Neuron (in vitro differentiated cells): ENCODE results near the gene AGXT2.

ENCODE experiments used
- H2AFZ ChIP-seq: one replicate; pipeline ENCODE4 v1.6.1; 2013; ENCODE audit warnings: low read depth, mild to moderate bottlenecking, inconsistent platforms, low read length, moderate library complexity
- H3K27me3 ChIP-seq: one replicate; pipeline ENCODE4 v1.6.1; 2013; ENCODE audit warnings: low read length; ENCODE audit not compliant: insufficient read depth
- H3K36me3 ChIP-seq: one replicate; pipeline ENCODE4 v1.6.1; 2013; ENCODE audit warnings: low read length; ENCODE audit not compliant: insufficient read depth
- H3K4me1 ChIP-seq: one replicate; pipeline ENCODE4 v1.6.1; 2013; ENCODE audit warnings: low read length; ENCODE audit not compliant: insufficient read depth
- H3K4me3 ChIP-seq: 2 replicates; pipeline ENCODE4 v1.5.1; 2013; ENCODE audit warnings: mild to moderate bottlenecking, low read length, moderate library complexity
- H3K9me3 ChIP-seq: one replicate; pipeline ENCODE4 v1.6.1; 2013; ENCODE audit warnings: low read length

AGXT2 gene, protein sequence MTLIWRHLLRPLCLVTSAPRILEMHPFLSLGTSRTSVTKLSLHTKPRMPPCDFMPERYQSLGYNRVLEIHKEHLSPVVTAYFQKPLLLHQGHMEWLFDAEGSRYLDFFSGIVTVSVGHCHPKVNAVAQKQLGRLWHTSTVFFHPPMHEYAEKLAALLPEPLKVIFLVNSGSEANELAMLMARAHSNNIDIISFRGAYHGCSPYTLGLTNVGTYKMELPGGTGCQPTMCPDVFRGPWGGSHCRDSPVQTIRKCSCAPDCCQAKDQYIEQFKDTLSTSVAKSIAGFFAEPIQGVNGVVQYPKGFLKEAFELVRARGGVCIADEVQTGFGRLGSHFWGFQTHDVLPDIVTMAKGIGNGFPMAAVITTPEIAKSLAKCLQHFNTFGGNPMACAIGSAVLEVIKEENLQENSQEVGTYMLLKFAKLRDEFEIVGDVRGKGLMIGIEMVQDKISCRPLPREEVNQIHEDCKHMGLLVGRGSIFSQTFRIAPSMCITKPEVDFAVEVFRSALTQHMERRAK

DNA sequence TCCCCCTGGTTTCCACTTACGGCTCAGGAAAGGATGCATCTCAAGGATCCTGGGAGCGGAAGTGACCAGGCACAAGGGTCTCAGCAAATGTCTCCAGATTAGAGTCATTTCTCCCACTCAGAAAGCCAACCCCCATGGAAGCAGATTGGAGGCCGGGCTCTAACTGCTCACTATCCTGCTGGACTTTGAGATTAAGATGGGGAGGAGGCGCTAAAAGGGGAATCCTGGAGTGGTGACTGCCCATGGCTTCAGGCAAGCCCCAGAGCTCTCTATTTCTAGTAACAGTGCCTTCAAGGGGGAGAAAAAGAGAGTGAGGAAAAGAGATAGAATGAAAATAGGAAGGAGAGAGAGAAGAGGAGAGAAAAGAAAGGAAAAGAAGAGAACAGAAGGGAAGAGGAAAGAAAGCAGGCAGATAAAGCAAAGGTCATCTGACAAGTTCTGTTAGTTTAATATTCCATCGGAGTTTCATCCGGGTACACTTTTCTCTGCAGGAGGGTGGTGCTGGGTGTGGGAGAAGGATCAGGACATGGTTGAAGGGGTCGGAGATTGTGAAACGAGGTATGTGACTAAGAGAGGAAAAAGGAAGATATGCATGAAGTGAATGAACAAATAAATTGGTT lies at the start of gene AGXT2:
AGXT2 (minus strand) TSS at position 165 of the 620 bp plus-strand sequence; CDS start at position 108, 57 bp downstream.
- Histone ChIP-seq H3K9me3 (no peaks in the 10 kb centered on the region), H3K27me3 (peaks cover 2% of the 10 kb centered on the region), H3K36me3 (no peaks in the 10 kb centered on the region), H3K4me3 (no peak within 1 kb of the TSS), H2AFZ (no peak within 1 kb of the TSS), H3K4me1 (peaks cover 2% of the 10 kb centered on the region)

DNA sequence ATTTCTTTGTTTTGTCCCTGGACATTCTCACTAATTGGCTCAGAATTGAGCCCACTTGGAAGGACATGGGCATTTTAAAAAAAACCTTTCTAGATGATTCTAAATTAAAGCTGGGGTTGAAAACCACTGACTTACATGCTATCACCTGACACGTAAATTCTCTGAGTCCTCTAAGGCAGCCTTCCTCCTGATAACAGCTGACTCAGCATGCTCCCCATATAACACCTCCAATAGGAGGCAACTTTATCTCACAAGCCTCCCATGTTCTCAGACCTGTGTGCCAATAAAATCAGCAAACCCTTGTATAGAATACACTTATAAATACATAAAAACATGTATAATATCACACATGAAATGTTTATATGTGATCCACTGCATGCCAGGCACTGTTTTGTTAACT lies 49.2 kb upstream of the AGXT2 start:
- Histone ChIP-seq H3K27me3 (no peaks in the 10 kb centered on the region), H3K4me1 (no peaks in the 10 kb centered on the region), H2AFZ (no peak overlapping the region), H3K9me3 (no peaks in the 10 kb centered on the region), H3K4me3 (no peak overlapping the region), H3K36me3 (no peaks in the 10 kb centered on the region)

DNA sequence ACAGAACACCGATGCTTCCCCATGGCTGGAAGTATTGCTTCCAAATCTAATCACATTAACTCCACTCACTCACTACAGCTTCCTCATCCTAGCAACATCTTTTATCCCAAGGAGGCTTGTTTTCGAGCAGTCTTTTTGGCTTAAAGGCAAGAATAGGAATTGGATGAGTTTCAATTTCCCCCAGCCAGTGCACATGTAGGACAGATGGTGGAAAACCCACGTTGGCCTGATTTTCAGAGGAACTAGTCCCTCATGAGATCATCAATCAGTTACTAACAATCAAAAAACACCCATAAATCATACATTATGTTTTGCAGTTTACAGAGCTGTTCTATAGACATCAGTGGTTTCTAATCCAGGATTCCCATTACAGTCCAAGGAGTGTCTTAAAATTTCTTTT lies 48.5 kb upstream of the AGXT2 start:
- Histone ChIP-seq H3K4me1 (no peaks in the 10 kb centered on the region), H3K36me3 (no peaks in the 10 kb centered on the region), H3K9me3 (no peaks in the 10 kb centered on the region), H3K27me3 (no peaks in the 10 kb centered on the region), H2AFZ (no peak overlapping the region), H3K4me3 (no peak overlapping the region)

DNA sequence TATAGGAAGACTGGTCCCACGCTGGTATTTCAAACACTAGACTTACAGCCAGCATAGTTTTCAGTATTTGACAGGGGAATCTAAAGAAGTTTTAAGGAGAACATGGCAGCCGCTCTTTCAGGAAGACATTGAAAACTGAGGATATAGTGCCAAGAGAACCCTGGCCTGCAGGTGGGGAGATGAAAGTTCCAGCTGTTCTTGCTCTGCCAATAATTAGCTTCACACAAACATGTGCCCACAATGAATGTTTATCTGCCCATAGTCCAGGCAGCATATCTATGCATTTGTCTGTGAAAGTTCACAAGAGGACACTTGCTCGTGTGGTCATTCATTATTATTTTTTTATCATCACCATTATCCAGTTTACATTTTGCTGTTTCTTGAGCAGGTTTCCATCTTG lies 47.6 kb upstream of the AGXT2 start:
- Histone ChIP-seq H3K4me3 (no peak overlapping the region), H2AFZ (no peak overlapping the region), H3K4me1 (no peaks in the 10 kb centered on the region), H3K36me3 (no peaks in the 10 kb centered on the region), H3K27me3 (no peaks in the 10 kb centered on the region), H3K9me3 (no peaks in the 10 kb centered on the region)

DNA sequence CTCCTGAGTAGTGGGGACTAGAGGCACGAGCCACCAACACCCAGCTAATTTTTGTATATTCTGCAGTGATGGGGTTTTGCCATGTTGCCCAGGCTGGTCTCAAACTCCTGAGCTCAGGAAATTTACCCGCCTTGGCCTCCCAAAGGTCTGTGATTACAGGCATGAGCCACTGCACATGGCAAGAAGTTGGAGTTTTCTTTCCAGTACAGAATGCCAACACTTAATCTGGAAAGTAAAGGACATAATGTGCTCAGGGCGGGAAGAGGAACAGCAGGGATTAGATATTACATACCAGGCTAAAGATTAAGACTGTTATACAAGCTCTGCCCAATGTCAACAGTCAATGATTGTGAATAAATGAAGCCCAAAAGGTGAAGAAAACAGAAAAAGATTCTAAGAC lies 47.2 kb upstream of the AGXT2 start:
- Histone ChIP-seq H3K27me3 (no peaks in the 10 kb centered on the region), H3K36me3 (no peaks in the 10 kb centered on the region), H2AFZ (no peak overlapping the region), H3K4me3 (no peak overlapping the region), H3K9me3 (no peaks in the 10 kb centered on the region), H3K4me1 (no peaks in the 10 kb centered on the region)

DNA sequence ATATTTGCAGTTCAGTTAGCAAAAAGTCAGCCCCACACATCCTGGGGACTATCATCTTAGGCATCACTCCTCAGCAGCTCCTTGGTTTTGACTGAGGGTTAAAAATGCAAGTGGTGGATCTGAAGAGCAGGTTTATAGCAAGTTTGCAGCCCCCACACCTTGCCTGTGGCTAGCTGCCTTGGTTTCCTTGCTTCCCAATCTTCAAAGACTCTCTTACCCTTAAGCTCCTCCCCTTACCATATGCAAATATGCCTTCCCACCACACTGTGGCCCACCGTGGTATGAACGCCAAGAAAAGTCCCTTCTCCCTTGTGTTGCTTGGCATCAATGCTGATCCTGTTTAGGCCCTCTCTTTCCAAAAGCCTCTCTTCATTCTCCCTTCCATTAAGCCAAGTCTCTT lies 45.0 kb upstream of the AGXT2 start:
- Histone ChIP-seq H3K4me3 (no peak overlapping the region), H3K36me3 (no peaks in the 10 kb centered on the region), H2AFZ (no peak overlapping the region), H3K9me3 (no peaks in the 10 kb centered on the region), H3K4me1 (peaks cover 10% of the 10 kb centered on the region), H3K27me3 (no peaks in the 10 kb centered on the region)

DNA sequence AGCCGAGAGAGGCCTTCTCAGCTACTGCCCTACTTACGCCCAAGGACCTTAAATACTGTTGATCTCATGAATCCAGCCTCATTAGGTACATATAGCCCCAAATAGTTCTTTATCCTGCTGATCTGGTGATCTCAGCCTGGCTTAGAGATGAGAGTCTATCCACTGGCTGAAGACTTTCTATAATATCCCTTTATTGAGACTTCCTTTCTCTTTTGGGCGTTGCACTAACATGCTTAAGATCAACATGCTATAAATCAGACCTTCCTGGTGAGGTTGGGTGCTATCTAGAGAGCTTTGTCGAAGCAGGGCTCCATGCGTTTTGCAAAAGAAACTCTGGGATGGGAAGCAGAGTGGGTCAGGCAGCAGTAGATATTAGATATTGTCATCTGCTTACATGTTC lies 44.0 kb upstream of the AGXT2 start:
- Histone ChIP-seq H3K9me3 (no peaks in the 10 kb centered on the region), H3K4me3 (no peak overlapping the region), H3K27me3 (no peaks in the 10 kb centered on the region), H2AFZ (no peak overlapping the region), H3K4me1 (peaks cover 16% of the 10 kb centered on the region), H3K36me3 (no peaks in the 10 kb centered on the region)

DNA sequence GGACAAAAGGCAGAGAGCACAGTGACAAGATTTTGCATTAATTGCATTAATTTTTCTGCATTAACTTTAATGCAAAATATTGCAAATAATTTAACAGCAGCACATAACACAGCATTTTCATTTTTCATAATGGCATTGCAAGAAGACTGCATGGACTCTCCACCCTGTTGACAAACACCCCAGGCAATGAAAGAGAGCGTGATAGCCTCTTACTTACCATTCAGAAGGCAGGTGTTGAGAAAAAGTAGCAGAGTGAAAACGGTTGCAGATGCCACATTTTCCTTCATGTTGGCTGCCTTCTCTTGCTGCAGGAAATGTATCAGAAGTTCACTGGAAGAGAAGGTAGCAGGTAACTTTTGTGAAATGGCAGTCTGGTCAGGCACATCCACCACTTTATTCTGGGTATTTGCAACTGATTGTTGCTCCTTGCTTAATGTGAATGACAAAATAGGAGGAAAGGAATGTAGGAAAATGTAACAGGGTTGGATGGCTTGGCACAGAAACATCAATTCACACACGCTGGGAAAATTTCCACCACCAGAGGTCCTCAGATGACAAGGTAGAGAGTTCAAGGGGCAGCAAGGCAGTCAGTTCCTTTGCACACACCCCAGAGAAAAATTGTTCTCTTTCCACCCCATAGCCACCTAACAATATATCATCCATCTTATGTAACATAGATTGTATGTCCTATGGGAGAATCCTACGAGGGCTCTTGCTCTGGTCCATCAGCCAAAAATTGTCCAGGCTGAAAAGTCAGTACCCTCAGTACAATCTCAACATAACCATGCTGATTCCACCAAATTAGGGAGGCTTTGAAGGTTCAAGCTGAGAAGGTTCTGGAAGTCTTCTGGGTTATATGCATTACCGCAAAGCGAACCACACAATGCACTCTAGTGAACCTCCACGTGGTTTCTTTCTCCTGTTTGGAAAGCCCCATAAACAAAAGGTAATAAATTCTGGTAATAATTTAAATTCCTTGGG lies 41.9 kb upstream of the AGXT2 start:
- H2AFZ ChIP-seq = no peak overlapping the region
- H3K4me3 ChIP-seq = no peak overlapping the region
- no peaks in the 10 kb centered on the region for H3K27me3 ChIP-seq
- H3K4me1 ChIP-seq = peaks cover 16% of the 10 kb centered on the region
- no peaks in the 10 kb centered on the region for H3K36me3 ChIP-seq
- no peaks in the 10 kb centered on the region for H3K9me3 ChIP-seq

DNA sequence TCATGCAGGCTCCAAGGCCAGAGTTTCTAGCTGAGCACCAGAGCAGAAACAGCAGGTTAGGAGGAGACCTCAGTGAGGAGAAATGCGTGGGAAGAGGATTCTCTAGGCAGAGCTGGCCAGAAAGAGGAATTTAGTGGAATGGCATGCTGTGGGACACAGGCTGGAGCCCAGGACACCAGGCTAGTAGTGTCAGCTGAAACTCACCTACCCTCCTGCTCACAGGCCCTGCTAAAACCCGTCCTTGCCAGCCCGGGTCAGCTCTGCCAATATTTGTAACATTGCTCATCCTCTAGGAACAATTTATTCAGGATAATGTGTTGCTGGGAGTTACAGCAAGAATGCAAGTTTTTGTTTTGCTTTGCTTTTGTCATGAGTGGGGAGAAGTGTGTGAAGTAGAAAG lies 40.2 kb upstream of the AGXT2 start:
- Histone ChIP-seq H2AFZ (no peak overlapping the region), H3K4me3 (no peak overlapping the region), H3K36me3 (no peaks in the 10 kb centered on the region), H3K9me3 (no peaks in the 10 kb centered on the region), H3K4me1 (peaks cover 16% of the 10 kb centered on the region), H3K27me3 (no peaks in the 10 kb centered on the region)

DNA sequence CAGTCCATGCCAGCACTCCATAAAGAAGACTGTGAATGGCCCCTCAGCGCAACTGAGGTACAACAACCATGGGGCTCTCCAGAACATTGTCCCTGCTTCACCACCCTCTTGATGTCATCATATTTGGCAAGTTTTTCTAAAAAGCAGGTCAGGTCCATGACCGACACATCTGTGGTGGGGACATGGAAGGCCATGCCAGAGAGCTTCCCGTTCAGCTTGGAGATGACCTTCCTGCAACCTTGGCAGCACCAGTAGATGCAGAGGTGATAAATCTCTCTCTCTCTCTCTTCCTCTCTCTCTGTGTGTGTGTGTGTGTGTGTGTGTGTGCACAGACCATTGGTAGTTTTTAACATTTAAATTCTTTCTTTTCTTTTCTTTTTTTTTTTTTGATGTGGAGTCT lies 35.4 kb upstream of the AGXT2 start:
- Histone ChIP-seq H3K4me1 (peaks cover 10% of the 10 kb centered on the region), H3K36me3 (no peaks in the 10 kb centered on the region)

DNA sequence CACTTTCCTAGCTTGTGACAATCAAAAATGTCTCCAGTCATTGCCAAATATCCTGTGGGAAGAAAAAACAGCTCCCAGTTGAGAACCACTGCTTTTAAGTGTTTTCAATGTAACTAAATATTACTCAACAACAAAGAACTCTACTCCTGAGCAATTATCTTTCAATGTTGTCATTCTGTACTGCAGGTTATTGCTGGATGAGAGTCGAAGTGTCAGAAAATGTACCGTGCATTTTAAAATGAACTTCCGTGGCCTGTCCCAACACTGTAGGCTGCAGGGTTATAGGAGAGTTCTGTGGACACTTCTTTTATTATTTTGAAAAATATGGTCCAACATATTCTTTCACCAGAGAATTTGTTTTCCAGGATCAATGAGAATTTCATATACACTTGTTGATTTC lies 34.8 kb upstream of the AGXT2 start:
- Histone ChIP-seq H3K4me3 (no peak overlapping the region), H2AFZ (no peak overlapping the region), H3K27me3 (no peaks in the 10 kb centered on the region), H3K36me3 (no peaks in the 10 kb centered on the region), H3K4me1 (peaks cover 4% of the 10 kb centered on the region), H3K9me3 (no peaks in the 10 kb centered on the region)

More for the DNA sequence above, 35.4 kb upstream of the AGXT2 start:
- Histone ChIP-seq H3K9me3 (no peaks in the 10 kb centered on the region), H2AFZ (no peak overlapping the region), H3K4me3 (no peak overlapping the region), H3K27me3 (no peaks in the 10 kb centered on the region)

DNA sequence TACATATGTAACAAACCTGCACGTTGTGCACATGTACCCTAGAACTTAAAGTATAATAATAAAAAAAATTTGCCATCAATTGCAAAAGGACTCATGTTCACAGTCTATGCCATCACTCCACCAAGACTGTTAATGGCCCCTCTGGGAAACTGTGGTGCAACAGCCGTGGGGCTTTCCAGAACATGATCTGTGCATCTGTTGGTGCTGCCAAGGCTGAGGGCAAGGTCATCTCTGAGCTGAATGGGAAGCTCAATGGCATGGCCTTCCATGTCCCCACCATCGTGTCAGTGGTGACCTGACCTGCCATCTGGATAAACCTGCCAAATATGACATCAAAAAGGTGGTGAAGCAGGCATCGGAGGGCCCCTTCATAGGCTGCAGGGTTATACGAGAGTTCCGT lies 33.4 kb upstream of the AGXT2 start:
- Histone ChIP-seq H3K4me3 (no peak overlapping the region), H3K4me1 (no peaks in the 10 kb centered on the region), H3K9me3 (no peaks in the 10 kb centered on the region), H3K36me3 (no peaks in the 10 kb centered on the region), H3K27me3 (no peaks in the 10 kb centered on the region), H2AFZ (no peak overlapping the region)

DNA sequence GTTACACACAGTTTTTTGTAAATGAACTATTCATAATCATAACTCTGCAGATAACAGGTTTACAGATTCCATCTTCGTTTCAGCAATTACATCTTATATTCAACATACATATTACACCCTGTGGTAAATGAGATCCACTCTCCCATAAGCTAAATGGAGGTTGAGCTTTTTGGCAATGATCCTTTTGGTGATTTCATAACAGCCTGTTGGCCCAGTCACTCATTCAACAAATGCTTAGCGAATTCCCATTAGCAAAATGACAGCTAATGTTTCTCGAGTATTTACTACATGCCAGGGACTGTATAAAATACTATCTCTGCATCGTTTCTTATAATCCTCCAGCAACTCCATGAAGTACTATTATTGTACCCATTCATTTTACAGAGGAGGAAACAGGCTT lies 25.4 kb upstream of the AGXT2 start:
- Histone ChIP-seq H3K4me3 (no peak overlapping the region), H3K9me3 (no peaks in the 10 kb centered on the region), H3K4me1 (no peaks in the 10 kb centered on the region), H2AFZ (no peak overlapping the region), H3K27me3 (no peaks in the 10 kb centered on the region), H3K36me3 (no peaks in the 10 kb centered on the region)
